G401 (cell line): Measurements from ENCODE around the gene HOXB9. TPM values are rescaled to one million over a fixed set of nuclear protein-coding genes. Genes with fewer than 3 reads are reported as not detected.

ENCODE experiments used
- DNase-seq: peaks from one replicate; pipeline ENCODE4 v3.0.0-alpha.2; 2015; ENCODE audit warnings: low spot score
- in situ Hi-C: cut with HindIII; loops from 2 replicates; pipeline ENCODE4 v1.10.0; 2016; ENCODE audit warnings: low sequenced_read_pairs, mixed read lengths
- total RNA-seq: library from RNA; depleted of rRNA; stranded (reverse); fragments of >200 nt; shearing (Covaris generic); gene quantifications from 2 replicates; pipeline ENCODE4 v1.2.3, GENCODE V29; 2014; rRNA removed

The HOXB9 gene
- total RNA-seq, 1 experiment from 2014 or later: 4.1 TPM

DNA sequence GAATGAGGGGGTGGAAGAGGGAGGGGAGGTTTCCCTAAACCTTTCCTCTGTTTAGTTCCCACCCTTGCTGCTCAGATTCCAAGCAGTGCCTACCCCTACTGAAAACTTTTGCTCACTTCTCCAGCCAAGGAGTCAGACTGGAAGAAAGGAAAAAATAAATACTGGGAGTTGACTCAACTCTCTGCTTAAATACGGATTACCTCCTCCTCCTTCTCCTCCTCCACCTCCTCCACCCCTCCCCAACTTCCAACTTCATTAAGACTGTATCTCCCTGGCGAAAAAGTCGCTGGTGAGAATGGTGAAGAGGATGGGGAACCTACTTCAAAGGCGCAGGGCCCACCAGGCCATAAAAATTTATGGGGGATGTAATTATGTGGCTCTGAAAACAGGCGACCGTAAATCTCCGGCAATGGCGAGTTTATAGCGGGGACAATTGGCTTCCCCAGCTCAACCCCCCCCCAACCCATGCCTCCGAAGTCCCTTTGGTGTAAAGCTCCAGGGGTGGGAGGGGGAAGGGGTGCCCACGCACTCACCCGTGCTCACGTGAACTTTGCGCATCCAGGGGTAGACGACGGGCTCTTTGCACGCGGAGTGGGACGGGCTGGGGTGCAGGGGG, 48.7 kb downstream of the HOXB9 start:
- in situ Hi-C loops: no loop called here
- DNase-seq: no peak

DNA sequence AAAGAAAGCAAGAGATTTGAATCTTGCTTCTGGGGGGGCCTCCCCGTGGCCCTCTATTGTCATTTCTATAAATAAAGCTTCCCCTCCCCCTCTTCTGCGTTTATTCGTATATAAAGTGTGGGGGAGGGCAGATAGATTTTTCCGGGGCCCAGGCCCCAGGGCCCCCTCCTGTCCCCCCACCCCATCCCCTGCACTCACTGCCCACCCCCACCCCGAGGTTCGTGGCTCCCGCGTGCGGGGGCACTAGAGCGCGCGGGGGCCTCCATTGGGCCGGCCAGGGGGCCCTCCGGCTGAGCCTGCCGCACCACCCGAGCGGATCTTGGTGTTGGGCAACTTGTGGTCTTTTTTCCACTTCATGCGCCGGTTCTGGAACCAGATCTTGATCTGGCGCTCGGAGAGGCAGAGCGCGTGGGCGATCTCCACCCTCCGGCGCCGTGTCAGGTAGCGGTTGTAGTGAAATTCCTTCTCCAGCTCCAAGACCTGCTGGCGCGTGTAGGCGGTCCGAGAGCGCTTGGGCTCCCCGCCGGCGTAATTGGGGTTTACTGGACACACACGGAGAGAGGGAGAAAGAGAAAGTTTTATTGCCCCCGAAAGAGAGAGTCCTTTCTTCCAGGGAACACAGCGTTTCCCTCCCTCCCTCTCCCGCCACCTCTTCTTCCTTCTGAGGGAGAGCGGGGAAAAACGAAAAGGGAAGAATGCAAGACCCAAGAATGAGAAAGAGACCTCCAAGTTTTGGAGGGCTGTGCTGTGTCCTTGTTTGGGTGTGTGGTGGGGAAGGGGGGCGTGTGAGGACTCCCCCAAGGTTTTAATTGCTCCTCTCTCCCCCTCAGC, 49.5 kb downstream of the HOXB9 start:
- DNase-seq: no peak
- in situ Hi-C loops: no loop called here

DNA sequence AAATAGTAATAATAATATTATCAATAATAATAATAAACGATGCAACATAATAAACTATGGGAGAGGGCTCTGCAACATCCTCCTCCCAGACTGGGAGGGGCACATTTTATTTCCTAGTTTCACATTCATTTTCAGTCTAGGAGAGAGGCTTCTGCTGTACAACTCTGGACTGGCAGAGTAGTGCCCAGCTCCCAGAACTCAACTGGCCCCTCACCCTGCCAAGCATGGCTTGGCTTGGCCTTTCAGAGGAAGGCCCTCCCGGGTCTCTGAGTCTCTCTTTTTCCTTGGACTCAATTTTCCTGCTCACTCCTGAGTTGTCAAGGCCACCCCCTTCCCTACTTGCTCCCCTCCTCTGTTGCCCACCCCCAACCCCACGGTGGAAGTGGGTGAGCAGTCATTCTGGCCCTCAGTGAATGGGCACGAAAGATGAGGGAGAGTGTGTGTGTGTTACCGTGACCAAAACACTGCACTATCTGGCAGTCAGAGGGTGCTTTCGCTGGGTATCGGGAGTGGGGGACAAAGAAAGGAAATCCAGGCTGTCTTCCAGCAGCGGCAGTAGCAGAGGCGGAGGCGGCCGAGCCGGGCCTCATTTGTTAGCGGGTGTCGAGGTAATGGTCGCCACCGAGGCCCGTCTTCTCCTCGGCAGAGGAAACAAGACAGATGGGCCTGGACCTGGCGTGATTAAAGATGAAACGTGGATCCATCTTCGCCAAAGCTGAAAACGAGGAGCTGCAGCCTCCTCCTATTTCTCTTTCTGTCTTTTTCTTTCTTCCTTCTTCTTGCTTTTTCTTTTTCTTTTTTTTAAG, 50.3 kb downstream of the HOXB9 start:
- in situ Hi-C loops: no loop called here
- DNase-seq: no peak

DNA sequence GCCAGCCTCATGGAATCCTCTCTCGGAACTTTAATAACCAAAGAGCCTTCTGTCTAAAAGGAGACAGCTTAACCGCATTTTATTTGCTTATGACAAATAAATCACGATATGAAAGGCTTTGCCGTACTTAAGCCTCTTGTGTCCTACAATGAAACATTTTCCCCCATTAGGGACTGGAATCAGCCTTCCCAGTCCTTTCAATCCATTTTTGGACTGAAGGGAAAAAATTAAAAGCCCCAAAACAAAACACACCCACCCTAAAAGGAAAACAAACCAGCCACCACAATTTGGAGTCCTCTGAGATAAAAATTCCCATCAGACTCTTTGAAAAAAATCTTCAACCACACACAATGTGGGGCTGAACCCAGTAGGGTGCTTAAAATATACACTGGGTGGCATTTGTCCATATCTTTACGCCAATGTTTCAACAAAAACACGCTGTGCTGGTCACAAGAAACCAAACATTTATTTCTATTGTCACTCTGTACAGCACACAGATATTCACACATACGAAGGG, 51.0 kb downstream of the HOXB9 start:
- in situ Hi-C loops: no loop called here
- DNase-seq: no peak

DNA sequence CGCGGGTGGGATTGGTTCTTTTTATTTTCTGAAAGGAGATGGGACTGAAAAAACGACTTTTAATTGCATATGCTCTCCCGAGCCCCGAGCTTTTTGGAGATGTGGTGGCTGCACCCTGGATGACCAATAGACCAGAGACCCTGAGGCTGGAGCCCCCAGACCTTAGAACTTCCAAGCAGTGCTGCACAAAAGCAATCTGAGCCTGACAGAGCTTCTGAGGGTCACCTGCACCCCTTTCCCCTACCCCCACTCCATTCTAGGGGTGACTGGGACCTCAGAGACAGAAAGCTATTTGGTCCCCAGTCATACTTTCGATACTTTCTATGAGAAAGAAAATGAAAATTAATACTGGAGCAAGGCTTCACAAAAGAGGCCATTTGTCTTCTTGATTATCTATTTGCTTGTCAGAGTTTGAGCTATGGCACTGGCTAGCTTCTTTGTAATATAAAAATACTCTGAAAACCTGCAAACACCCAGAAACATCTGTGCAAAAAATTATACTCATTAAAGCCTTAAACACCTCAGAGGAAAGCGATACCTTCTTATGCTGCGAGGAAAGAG, 51.6 kb downstream of the HOXB9 start:
- in situ Hi-C loops: no loop called here
- no peak for DNase-seq

DNA sequence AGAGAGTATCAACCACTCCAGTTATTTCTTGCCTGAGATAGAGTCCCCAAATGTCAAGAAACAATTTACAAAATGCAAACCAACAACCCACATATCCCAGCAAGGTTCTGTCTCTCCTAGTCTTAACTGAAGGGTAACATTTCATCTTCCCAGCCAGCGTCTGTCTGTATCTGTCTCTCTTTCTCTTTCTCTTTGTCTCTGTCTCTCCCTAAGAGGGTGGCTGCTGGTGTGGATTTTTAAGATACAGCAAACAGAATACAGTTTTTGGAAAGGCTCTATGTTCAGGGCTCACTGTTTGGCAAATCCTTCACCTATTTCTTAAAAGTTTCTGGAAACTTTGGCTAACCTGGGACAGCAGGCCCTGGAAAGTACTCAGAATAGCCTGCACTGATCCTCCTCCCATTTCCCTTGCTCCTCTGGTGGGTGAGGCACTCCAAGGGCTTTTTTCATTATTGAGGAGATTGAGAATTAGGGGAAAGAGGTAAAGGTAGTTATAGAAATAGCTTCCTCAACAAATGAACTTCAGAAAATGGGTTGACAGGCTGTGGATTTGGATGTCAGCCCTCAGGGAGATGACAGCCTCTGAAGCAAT, 54.2 kb downstream of the HOXB9 start:
- in situ Hi-C loops: no loop called here
- DNase-seq: no peak

Other genes starting within 250 kb of the HOXB9 start
- not detected in 2 replicates for gene SKAP1, start 196.1 kb downstream of the HOXB9 start, total RNA-seq
- not detected in 2 replicates for gene HOXB1, start 95.3 kb downstream of the HOXB9 start, total RNA-seq
- gene HOXB2, start 81.2 kb downstream of the HOXB9 start, total RNA-seq: 8.9 and 19.7 TPM in 2 replicates
- 0.78 and 2.2 TPM in 2 replicates for gene HOXB4, start 48.0 kb downstream of the HOXB9 start, total RNA-seq
- 0.74 and 12.0 TPM in 2 replicates for gene HOXB3, start 36.1 kb downstream of the HOXB9 start, total RNA-seq
- 1.7 TPM in 1 of 2 replicates, not detected in the other for gene HOXB5, start 32.6 kb downstream of the HOXB9 start, total RNA-seq
- gene HOXB6, start 21.4 kb downstream of the HOXB9 start, total RNA-seq: 0.92 and 2.0 TPM in 2 replicates
- 9.1 and 12.8 TPM in 2 replicates for gene HOXB7, start 15.3 kb downstream of the HOXB9 start, total RNA-seq
- gene HOXB8, start 11.1 kb downstream of the HOXB9 start, total RNA-seq: 0.10 TPM in 1 of 2 replicates, not detected in the other
- 8.2 TPM in 1 of 2 replicates, not detected in the other for gene PRAC1, start 96.2 kb upstream of the HOXB9 start, total RNA-seq
- 9.5 and 42.2 TPM in 2 replicates for gene PRAC2, start 96.8 kb upstream of the HOXB9 start, total RNA-seq
- 54.8 and 60.5 TPM in 2 replicates for gene HOXB13, start 102.4 kb upstream of the HOXB9 start, total RNA-seq
- gene TTLL6, start 190.9 kb upstream of the HOXB9 start, total RNA-seq: 6.9 and 9.4 TPM in 2 replicates
- 37.8 and 66.1 TPM in 2 replicates for gene CALCOCO2, start 204.7 kb upstream of the HOXB9 start, total RNA-seq